ENCODE results near the gene CYP11A1.

GRCh38 chr15:74396146-74396438 lies 28.6 kb upstream of the CYP11A1 start:
- TF ChIP-seq CTCF (IDR thresholded peaks at IDR 0.05) = no peak
- TF ChIP-seq POLR2A (IDR thresholded peaks at IDR 0.05) = no peak

Measured in suprapubic skin (tissue), 3 donors.